Peyer's patch (tissue), 4 donors: Measurements from ENCODE around the gene CDH11. TPM values are rescaled to one million over a fixed set of nuclear protein-coding genes. Genes with fewer than 3 reads are reported as not detected.

Source experiments
- DNase-seq, 3 donors: peaks; one replicate each; pipeline ENCODE4 v3.0.0-alpha.2; 2017 to 2019
- H3K27ac ChIP-seq, 4 donors: fragments of 200-600 bp; sonication (generic); one replicate each; pipeline ENCODE4 v1.5.1; 2016 to 2019
- H3K27me3 ChIP-seq, 2 donors: fragments of 200-600 bp; sonication (generic); one replicate each; pipeline ENCODE4 v1.5.1; 2019
- H3K36me3 ChIP-seq, 3 donors: fragments of 200-600 bp; sonication (generic); one replicate each; pipeline ENCODE4 v1.5.1; 2016 to 2019
- H3K4me1 ChIP-seq, 4 donors: fragments of 200-600 bp; sonication (generic); one replicate each; pipeline ENCODE4 v1.5.1; 2016 to 2019
- H3K4me3 ChIP-seq, 4 donors: fragments of 200-600 bp; sonication (generic); 1 replicate in 3 of 4; 2 replicates in 1 of 4; pipeline ENCODE4 v1.5.1; 2016 to 2019; ENCODE audit warnings: mild to moderate bottlenecking in 1 of 4
- H3K9me3 ChIP-seq, 4 donors: fragments of 200-600 bp; sonication (generic); one replicate each; pipeline ENCODE4 v1.5.1; 2016 to 2019; ENCODE audit warnings: mild to moderate bottlenecking in 1 of 4
- POLR2A ChIP-seq, 2 donors: fragments of 450-650 bp; IDR thresholded peaks; one replicate each; pipeline ENCODE4 v1.5.1; 2017; ENCODE audit warnings: antibody characterized with exemption in 2 of 2, mild to moderate bottlenecking in 2 of 2, moderate library complexity in 2 of 2
- total RNA-seq, 4 donors: library from RNA; depleted of rRNA; stranded (reverse); fragments of >200 nt; gene quantifications; one replicate each; pipeline ENCODE4 v1.1.0, GENCODE V29; 2016
- TF ChIP-seq, protein P1 (sequence below), 6 experiments: fragments of 450-650 bp in 4 of 6; fragments of 200-600 bp in 2 of 6; sonication (generic) in 1 of 6; IDR thresholded peaks; one replicate each; pipeline ENCODE4 v1.5.1; 2017 to 2019; ENCODE audit warnings: antibody characterized with exemption in 6 of 6, mild to moderate bottlenecking in 3 of 6, moderate library complexity in 1 of 6

CDH11 gene
- total RNA-seq, 4 donors from 2014 or later, result 2.1 to 16.5 (median 4.9) TPM

DNA sequence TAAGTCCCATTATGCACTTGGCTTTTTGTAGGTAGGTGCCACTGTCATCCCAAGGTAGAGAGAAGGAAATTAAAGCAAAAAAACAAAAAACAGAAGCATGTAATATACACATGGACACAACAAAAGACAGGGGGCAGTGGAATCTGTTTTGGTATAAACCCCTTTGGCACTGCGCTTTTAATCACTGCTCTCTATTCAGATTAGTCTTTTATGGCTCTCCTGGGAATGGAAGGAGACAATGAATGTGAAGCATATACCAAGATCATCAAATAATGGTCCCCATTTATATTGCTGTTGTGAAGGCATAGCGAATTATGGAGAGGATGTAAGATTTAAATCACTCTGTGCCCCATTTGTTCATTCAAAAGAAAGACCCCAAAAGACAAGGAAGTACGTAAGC, 17.4 kb downstream of the CDH11 start:
- DNase-seq, result no peak
- Histone ChIP-seq H3K27ac (no peak overlapping the region), H3K9me3 (no peaks in the 10 kb centered on the region), H3K36me3 (no peaks in the 10 kb centered on the region), H3K4me1 (no peaks in the 10 kb centered on the region), H3K4me3 (no peak overlapping the region), H3K27me3 (no peaks in the 10 kb centered on the region)
- TF ChIP-seq, protein P1, sequence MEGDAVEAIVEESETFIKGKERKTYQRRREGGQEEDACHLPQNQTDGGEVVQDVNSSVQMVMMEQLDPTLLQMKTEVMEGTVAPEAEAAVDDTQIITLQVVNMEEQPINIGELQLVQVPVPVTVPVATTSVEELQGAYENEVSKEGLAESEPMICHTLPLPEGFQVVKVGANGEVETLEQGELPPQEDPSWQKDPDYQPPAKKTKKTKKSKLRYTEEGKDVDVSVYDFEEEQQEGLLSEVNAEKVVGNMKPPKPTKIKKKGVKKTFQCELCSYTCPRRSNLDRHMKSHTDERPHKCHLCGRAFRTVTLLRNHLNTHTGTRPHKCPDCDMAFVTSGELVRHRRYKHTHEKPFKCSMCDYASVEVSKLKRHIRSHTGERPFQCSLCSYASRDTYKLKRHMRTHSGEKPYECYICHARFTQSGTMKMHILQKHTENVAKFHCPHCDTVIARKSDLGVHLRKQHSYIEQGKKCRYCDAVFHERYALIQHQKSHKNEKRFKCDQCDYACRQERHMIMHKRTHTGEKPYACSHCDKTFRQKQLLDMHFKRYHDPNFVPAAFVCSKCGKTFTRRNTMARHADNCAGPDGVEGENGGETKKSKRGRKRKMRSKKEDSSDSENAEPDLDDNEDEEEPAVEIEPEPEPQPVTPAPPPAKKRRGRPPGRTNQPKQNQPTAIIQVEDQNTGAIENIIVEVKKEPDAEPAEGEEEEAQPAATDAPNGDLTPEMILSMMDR (IDR thresholded peaks at IDR 0.05), result no peak
- no peak for TF ChIP-seq POLR2A (IDR thresholded peaks at IDR 0.05)

DNA sequence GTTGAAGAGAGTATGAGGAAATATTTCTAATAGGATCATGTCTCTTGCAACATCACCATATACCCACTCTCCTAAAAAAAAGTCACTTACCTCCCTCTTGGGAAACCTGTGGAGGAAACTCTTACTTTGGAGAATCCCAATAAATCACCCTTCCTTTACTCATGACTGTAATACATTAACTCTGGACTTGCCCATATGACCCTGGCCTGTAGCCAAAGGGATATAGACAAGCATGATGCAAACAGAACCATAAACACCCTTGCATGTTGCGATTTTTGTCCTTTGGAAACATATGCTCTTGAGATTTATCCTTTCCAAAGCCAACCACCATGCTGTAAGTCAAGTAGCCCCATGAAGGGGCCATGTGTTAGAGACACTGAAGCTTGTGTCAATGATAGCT, 19.5 kb downstream of the CDH11 start:
- H3K9me3 ChIP-seq, result no peaks in the 10 kb centered on the region
- no peak overlapping the region for H3K4me3 ChIP-seq
- H3K27me3 ChIP-seq, result no peaks in the 10 kb centered on the region
- TF ChIP-seq, protein P1 (IDR thresholded peaks at IDR 0.05), result no peak
- TF ChIP-seq POLR2A (IDR thresholded peaks at IDR 0.05), result no peak
- H3K36me3 ChIP-seq, result no peaks in the 10 kb centered on the region
- H3K4me1 ChIP-seq, result no peaks in the 10 kb centered on the region
- DNase-seq, result no peak
- H3K27ac ChIP-seq, result no peak overlapping the region

DNA sequence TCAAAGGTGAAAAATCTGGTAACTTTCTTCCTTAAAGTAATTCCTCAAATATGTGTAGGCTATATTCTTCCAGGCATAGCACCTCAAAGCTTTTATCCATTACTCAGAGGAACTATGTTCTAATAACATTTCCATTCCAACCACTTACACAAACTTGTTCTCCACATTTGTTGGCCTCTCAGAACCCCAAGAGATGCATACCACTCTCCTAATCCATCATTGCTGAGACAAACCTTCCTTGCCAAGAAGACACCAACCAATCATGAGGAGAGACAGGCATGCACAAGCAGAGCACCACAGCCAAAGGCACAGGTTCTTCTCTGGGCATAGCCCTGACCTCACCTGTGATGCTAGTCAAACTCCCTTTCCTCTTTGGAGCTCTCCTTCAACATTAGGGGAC, 20.9 kb downstream of the CDH11 start:
- Histone ChIP-seq H3K9me3 (no peaks in the 10 kb centered on the region), H3K4me1 (no peaks in the 10 kb centered on the region), H3K27me3 (no peaks in the 10 kb centered on the region), H3K36me3 (no peaks in the 10 kb centered on the region), H3K27ac (no peak overlapping the region), H3K4me3 (no peak overlapping the region)
- DNase-seq, result no peak
- TF ChIP-seq, protein P1 (IDR thresholded peaks at IDR 0.05), result no peak
- no peak for TF ChIP-seq POLR2A (IDR thresholded peaks at IDR 0.05)

DNA sequence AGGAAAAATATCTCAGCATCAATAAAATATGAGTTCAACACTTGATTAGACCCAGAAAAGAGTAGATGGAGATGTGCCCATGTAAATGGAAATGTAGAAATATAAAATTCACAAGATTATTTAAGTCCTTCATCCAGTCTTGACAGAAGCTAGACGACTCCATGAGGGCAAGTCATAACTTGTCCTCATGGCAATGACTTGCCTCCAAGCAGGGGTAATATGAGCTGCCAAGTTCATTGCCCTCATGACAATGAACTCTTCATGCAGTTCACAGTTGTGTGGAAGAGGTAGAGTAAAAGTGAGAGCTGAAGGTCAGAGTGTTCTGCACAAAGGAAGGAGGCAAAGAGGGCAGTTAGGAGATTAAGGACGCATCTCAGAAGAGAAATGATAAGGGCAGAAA, 22.3 kb downstream of the CDH11 start:
- Histone ChIP-seq H3K9me3 (no peaks in the 10 kb centered on the region), H3K27me3 (no peaks in the 10 kb centered on the region), H3K4me3 (no peak overlapping the region), H3K4me1 (no peaks in the 10 kb centered on the region), H3K27ac (no peak overlapping the region), H3K36me3 (no peaks in the 10 kb centered on the region)
- no peak for DNase-seq
- TF ChIP-seq POLR2A (IDR thresholded peaks at IDR 0.05), result no peak
- TF ChIP-seq, protein P1 (IDR thresholded peaks at IDR 0.05), result no peak

DNA sequence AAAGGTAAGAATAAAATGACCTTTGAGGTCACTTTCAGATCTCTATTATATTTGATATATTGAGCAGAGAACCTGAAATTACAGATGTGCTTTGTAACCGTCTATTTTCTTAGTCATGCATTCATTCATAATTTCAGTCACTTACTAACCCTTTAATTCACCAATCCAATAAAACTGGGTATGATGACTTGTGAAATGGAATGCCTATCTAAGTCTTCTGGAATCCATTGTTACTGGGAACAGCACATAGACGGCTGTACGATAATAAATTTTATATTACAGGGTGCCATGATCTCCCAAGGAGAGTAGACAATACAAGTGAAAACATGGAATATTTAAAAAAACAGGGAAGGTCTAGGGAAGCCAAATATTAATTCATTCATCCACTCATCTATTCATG, 22.9 kb downstream of the CDH11 start:
- Histone ChIP-seq H3K27ac (no peak overlapping the region), H3K4me3 (no peak overlapping the region), H3K9me3 (no peaks in the 10 kb centered on the region), H3K36me3 (no peaks in the 10 kb centered on the region), H3K27me3 (no peaks in the 10 kb centered on the region), H3K4me1 (no peaks in the 10 kb centered on the region)
- no peak for TF ChIP-seq POLR2A (IDR thresholded peaks at IDR 0.05)
- TF ChIP-seq, protein P1 (IDR thresholded peaks at IDR 0.05), result no peak
- DNase-seq, result no peak

DNA sequence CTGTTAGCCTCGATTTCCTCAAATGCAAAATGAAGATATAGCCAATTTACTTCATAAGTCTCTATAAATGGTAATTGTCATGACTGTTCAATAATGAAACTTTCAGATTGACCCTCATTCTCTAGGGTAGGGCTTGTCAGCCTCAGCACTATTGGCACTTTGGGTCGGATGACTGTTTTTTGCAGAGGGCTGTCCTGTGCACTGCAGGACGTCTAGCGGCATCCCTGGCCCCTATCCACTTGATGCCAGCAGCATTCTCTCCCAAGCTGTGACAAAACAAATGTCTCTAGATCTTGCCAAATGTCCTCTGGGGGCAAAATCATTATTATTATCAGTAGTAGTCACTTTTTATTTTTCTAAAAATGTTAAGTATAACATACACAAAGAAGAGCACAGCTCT, 24.6 kb downstream of the CDH11 start:
- no peak overlapping the region for H3K4me3 ChIP-seq
- TF ChIP-seq POLR2A (IDR thresholded peaks at IDR 0.05), result no peak
- TF ChIP-seq, protein P1 (IDR thresholded peaks at IDR 0.05), result no peak

More for the DNA sequence above, 24.6 kb downstream of the CDH11 start:
- no peak for DNase-seq
- Histone ChIP-seq H3K36me3 (no peaks in the 10 kb centered on the region), H3K27ac (no peak overlapping the region), H3K9me3 (no peaks in the 10 kb centered on the region), H3K4me1 (no peaks in the 10 kb centered on the region), H3K27me3 (no peaks in the 10 kb centered on the region)
